Measurements from ENCODE around the gene GTPBP4. TPM values are rescaled to one million over a fixed set of nuclear protein-coding genes. Genes with fewer than 3 reads are reported as not detected.

Gene GTPBP4
- total and polyA plus RNA-seq, 9 of the 15 experiments (the other 6 are each of a cell fraction or from before 2014, with no cell fraction given): 79.0 to 155 (median 128) TPM

GRCh38 chr10:1003884-1004670, 15.8 kb downstream of the GTPBP4 start (continued):
- TF ChIP-seq ZBTB43 (CRISPR knock-in tag; IDR thresholded peaks at IDR 0.05) (no peak), ETV5 (CRISPR knock-in tag; IDR thresholded peaks at IDR 0.05; ENCODE audit: low read depth) (no peak)

GRCh38 chr10:1006573-1006972, 18.3 kb downstream of the GTPBP4 start:
- H3K27me3 ChIP-seq (ENCODE audit: control insufficient read depth in 2 of 2, insufficient read depth in 2 of 2, low read length in 2 of 2): no peaks in the 10 kb centered on the region
- in situ Hi-C loops (cut with MboI): no loop called here
- peaks cover 17% of the 10 kb centered on the region for H4K20me1 ChIP-seq (replicated peaks; ENCODE audit: control insufficient read depth, insufficient read depth, low read length)
- ChIA-PET CTCF (ENCODE audit: low intra/inter-chr PET ratio) (no interaction called here), POLR2A (interaction anchor here (1.0 to 1.6 kb wide), 2 partner anchors 13 to 23 kb away, joined by 3 to 5 read pairs; no protein-coding TSS in a partner anchor)
- peaks cover 50% of the 10 kb centered on the region for H3K79me2 ChIP-seq (ENCODE audit: control insufficient read depth, insufficient read depth, low read length)
- no peak overlapping the region for H3K9ac ChIP-seq (ENCODE audit: insufficient read depth in 1 of 2, low read depth in 2 of 2, low read length in 2 of 2)
- intact Hi-C loops (cut with micrococcal nuclease): no loop called here
- no peak overlapping the region for H2AFZ ChIP-seq (ENCODE audit: low read depth, low read length)
- H3K4me1 ChIP-seq (replicated peaks in 1 of 2; ENCODE audit: control insufficient read depth in 2 of 2, insufficient read depth in 2 of 2, low read length in 2 of 2): peaks cover 5 to 13% of the 10 kb centered on the region in 2 experiments; a peak in 4 of 5 replicates
- peaks cover 5% of the 10 kb centered on the region for H3K9me1 ChIP-seq (ENCODE audit: control insufficient read depth, insufficient read depth, low read length)
- no peak for FAIRE-seq
- H3K27ac ChIP-seq (ENCODE audit: extremely low read depth, low read depth, low read length): no peak overlapping the region
- no peaks in the 10 kb centered on the region; the same call in 1 of the 2 replicates for H3K9me3 ChIP-seq (replicated peaks; ENCODE audit: control insufficient read depth, insufficient read depth, low read depth, low read length)
- peaks cover 100% of the 10 kb centered on the region for H3K36me3 ChIP-seq (ENCODE audit: control insufficient read depth, insufficient read depth, low read length)
- no TSS peak for BruUV-seq (replicated peaks)
- H3K4me2 ChIP-seq (ENCODE audit: insufficient read depth, low read length): no peak overlapping the region
- no peak for ATAC-seq
- H3K4me3 ChIP-seq: no peak overlapping the region
- DNase-seq (ENCODE audit: extremely low read depth in 1 of 4, low spot score in 3 of 4): no peak
- WGBS (ENCODE audit: insufficient coverage, low coverage, missing lambda C conversion rate): 98% methylated on average over 8 of the region's 9 CpGs
- no peak for TF ChIP-seq NKRF (IDR thresholded peaks at IDR 0.05; ENCODE audit: borderline replicate concordance)
- no peak for TF ChIP-seq RB1 (IDR thresholded peaks at IDR 0.05; ENCODE audit: low read depth)
- no peak for TF ChIP-seq NFATC3 (IDR thresholded peaks at IDR 0.05)
- TF ChIP-seq RBM25 (IDR thresholded peaks at IDR 0.05; ENCODE audit: low read depth, low read length, severe bottlenecking): no peak
- no peak for TF ChIP-seq BCL6 (CRISPR knock-in tag; IDR thresholded peaks at IDR 0.05)
- TF ChIP-seq HOMEZ (CRISPR knock-in tag; IDR thresholded peaks at IDR 0.05): no peak
- TF ChIP-seq TEAD2 (tag; IDR thresholded peaks at IDR 0.05): no peak
- no peak for TF ChIP-seq AFF4 (CRISPR knock-in tag; IDR thresholded peaks at IDR 0.05)
- TF ChIP-seq KLF13 (tag; IDR thresholded peaks at IDR 0.05; ENCODE audit: borderline replicate concordance, low read depth): no peak

All from K562 (cell line).